HL-60 (cell line): ENCODE measurements around the gene CNTN5.

Experiments used
- POLR2AphosphoS5 ChIP-seq: IDR thresholded peaks from 2 replicates; pipeline ENCODE4 v1.6.1; 2012; ENCODE audit warnings: low read depth
- TF ChIP-seq, protein P1 (sequence below): IDR thresholded peaks from one replicate; pipeline ENCODE4 v1.5.1; 2011; ENCODE audit warnings: low read length, control low read depth, inconsistent platforms; ENCODE audit not compliant: insufficient read depth

DNA sequence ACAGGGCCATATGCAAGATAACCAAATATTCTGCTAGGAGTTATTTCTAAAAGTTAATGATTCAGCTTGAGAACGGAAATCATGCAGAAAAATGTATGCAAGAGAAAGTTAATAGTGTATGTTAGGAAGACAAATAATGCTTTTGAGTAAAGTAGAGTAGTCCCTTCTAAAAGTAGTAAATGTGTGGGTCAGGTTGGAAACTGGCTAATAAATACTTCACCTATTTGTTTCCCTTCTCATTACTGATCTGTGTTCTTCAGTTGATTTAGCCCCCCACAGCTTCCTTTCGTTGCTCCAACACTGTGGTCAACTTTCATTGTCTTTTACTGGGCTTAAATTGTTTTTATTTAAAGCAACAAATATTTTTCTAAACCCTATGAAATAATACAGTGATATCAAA, 444.2 kb downstream of the CNTN5 start:
- TF ChIP-seq, protein P1, sequence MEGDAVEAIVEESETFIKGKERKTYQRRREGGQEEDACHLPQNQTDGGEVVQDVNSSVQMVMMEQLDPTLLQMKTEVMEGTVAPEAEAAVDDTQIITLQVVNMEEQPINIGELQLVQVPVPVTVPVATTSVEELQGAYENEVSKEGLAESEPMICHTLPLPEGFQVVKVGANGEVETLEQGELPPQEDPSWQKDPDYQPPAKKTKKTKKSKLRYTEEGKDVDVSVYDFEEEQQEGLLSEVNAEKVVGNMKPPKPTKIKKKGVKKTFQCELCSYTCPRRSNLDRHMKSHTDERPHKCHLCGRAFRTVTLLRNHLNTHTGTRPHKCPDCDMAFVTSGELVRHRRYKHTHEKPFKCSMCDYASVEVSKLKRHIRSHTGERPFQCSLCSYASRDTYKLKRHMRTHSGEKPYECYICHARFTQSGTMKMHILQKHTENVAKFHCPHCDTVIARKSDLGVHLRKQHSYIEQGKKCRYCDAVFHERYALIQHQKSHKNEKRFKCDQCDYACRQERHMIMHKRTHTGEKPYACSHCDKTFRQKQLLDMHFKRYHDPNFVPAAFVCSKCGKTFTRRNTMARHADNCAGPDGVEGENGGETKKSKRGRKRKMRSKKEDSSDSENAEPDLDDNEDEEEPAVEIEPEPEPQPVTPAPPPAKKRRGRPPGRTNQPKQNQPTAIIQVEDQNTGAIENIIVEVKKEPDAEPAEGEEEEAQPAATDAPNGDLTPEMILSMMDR, result no peak
- no peak for TF ChIP-seq POLR2AphosphoS5
